CD4-positive, alpha-beta T cell treated with Interleukin-1 beta for 1 hour (primary cell): ENCODE results near the gene HIPK1.
"Not testable (repeated sequence)": the region's sequence is repeated elsewhere in the genome, so short reads cannot be mapped to it uniquely, and the experiment has no call there.

ENCODE experiments used
- DNase-seq, 2 donors: peaks; one replicate each; pipeline ENCODE4 v3.0.0-alpha.2; 2020 to 2022

The HIPK1 gene

DNA sequence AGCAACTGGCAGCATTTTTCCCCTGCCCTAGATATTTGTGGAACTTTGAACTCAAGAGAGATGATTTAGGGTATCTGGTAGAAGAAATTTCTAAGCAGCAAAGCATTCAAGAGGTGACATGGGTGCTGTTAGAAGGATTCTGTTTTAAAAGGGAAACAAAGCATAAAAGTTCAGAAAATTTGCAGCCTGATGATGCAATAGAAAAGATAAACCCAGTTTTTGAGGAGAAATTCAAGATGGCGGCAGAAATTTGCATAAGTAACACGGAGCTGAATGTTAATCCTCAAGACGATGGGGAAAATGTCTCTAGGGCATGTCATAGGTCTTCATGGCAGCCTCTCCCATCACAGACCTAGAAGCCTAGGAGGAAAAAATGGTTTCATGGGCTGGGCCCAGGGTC, 90.6 kb downstream of the HIPK1 start:
- not testable (repeated sequence) for DNase-seq

DNA sequence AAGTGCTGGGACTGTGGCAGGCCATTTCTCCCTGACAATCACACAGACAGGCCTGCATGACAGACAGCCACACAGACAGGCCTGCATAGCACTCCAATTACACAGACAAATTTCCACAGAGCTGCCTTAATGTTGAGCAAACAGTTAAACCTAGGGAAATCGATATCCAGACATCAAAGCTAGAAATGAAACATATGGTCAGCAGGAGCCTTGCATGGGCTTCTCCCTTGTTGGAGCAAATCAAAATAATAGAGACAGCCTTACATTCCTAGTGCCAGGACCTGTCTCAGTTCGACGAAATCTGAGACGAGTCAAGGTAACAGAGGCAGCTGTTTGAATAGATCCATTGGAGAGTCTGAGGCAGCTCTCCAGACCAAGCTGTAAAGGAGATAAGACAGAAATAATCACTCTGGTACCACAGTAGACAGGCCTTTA, 92.6 kb downstream of the HIPK1 start:
- DNase-seq = no peak

GRCh38 chr1:114022877-114023276, 93.8 kb downstream of the HIPK1 start:
- no peak for DNase-seq

DNA sequence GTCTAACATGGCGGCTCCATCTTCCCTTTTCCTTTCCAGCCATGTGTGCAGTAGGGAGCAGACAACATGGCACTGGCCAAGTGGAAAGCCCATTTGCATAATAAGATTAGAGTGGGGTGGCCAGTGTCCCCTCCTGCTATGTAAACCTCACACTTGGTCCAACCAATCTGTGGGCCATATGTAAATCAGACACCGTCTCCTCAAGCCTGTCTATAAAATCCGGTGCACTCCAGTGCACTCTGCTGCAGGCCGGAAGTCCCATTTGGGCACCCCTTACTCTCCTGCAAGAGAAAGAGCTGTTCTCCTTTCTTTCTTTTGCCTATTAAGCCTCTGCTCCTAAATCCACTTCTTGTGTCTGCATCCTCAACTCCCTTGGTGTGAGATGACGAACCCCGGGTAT, 94.3 kb downstream of the HIPK1 start:
- DNase-seq = no peak

GRCh38 chr1:114024049-114024448, 94.9 kb downstream of the HIPK1 start:
- DNase-seq = no peak

- no peak for DNase-seq
Observed at GRCh38 chr1:114025609-114026401, 96.7 kb downstream of the HIPK1 start.

GRCh38 chr1:114026797-114027196, 97.7 kb downstream of the HIPK1 start:
- DNase-seq = no peak
